H9 (cell line): ENCODE measurements around the gene FRY. TPM values are rescaled to one million over a fixed set of nuclear protein-coding genes. Genes with fewer than 3 reads are reported as not detected.

Experiments
- DNase-seq: peaks from one replicate; pipeline ENCODE4 v3.0.0-alpha.2; 2017
- H2AFZ ChIP-seq: one replicate; pipeline ENCODE4 v1.6.1; 2013; ENCODE audit warnings: mild to moderate bottlenecking, low read length, control low read depth, moderate library complexity
- H2AK5ac ChIP-seq: 2 replicates; pipeline ENCODE4 v1.6.1; 2013; ENCODE audit warnings: low read length, control low read depth, mixed read lengths; ENCODE audit not compliant: insufficient read length
- H2BK120ac ChIP-seq: one replicate; pipeline ENCODE4 v1.6.1; 2013; ENCODE audit warnings: low read depth, mild to moderate bottlenecking, low read length, control low read depth, inconsistent platforms; ENCODE audit not compliant: poor library complexity, severe bottlenecking
- H2BK12ac ChIP-seq: 2 replicates; pipeline ENCODE4 v1.6.1; 2013; ENCODE audit warnings: low read length, control low read depth, mixed read lengths, low read depth; ENCODE audit not compliant: insufficient read length
- H2BK15ac ChIP-seq: 2 replicates; pipeline ENCODE4 v1.6.1; 2013; ENCODE audit warnings: low read depth, low read length, control low read depth
- H2BK20ac ChIP-seq: one replicate; pipeline ENCODE4 v1.6.1; 2013; ENCODE audit warnings: low read depth, mild to moderate bottlenecking, low read length, control low read depth, inconsistent platforms; ENCODE audit not compliant: poor library complexity, severe bottlenecking
- H2BK5ac ChIP-seq: 2 replicates; pipeline ENCODE4 v1.6.1; 2013; ENCODE audit warnings: low read length, control low read depth, mixed read lengths; ENCODE audit not compliant: insufficient read length
- H3K14ac ChIP-seq: 2 replicates; pipeline ENCODE4 v1.6.1; 2013; ENCODE audit warnings: low read length, control low read depth; ENCODE audit not compliant: insufficient read depth
- H3K18ac ChIP-seq: 2 replicates; pipeline ENCODE4 v1.6.1; 2013; ENCODE audit warnings: low read depth, mild to moderate bottlenecking, mixed read lengths, low read length, control low read depth; ENCODE audit not compliant: insufficient read length
- H3K23ac ChIP-seq: 2 replicates; pipeline ENCODE4 v1.6.1; 2013; ENCODE audit warnings: low read length, control low read depth, mixed read lengths, low read depth; ENCODE audit not compliant: insufficient read length
- H3K23me2 ChIP-seq: 2 replicates; pipeline ENCODE4 v1.6.1; 2013; ENCODE audit warnings: low read depth, mild to moderate bottlenecking, mixed read lengths, low read length, control low read depth; ENCODE audit not compliant: insufficient read length, poor library complexity, severe bottlenecking
- H3K27ac ChIP-seq: 2 replicates; pipeline ENCODE4 v1.5.1; 2013; ENCODE audit warnings: low read length, control low read depth, mixed read lengths, low read depth; ENCODE audit not compliant: insufficient read length
- H3K27me3 ChIP-seq: 2 replicates; pipeline ENCODE4 v1.6.1; 2013; ENCODE audit warnings: low read length, control low read depth, inconsistent platforms; ENCODE audit not compliant: insufficient read depth
- H3K4ac ChIP-seq: 2 replicates; pipeline ENCODE4 v1.6.1; 2013; ENCODE audit warnings: low read depth, mild to moderate bottlenecking, control low read depth, inconsistent platforms, low read length, moderate library complexity
- H3K4me1 ChIP-seq: 2 replicates; pipeline ENCODE4 v1.6.1; 2013; ENCODE audit warnings: low read length, control low read depth, inconsistent platforms; ENCODE audit not compliant: insufficient read depth
- H3K4me2 ChIP-seq: 2 replicates; pipeline ENCODE4 v1.6.1; 2013; ENCODE audit warnings: low read length, control low read depth, mixed read lengths; ENCODE audit not compliant: insufficient read length, insufficient read depth
- H3K56ac ChIP-seq: 2 replicates; pipeline ENCODE4 v1.6.1; 2013; ENCODE audit warnings: low read depth, mild to moderate bottlenecking, mixed read lengths, low read length, control low read depth; ENCODE audit not compliant: insufficient read length
- H3K79me1 ChIP-seq: 2 replicates; pipeline ENCODE4 v1.6.1; 2013; ENCODE audit warnings: low read depth, mild to moderate bottlenecking, moderate library complexity, low read length, control low read depth, inconsistent platforms; ENCODE audit not compliant: insufficient read depth, poor library complexity, severe bottlenecking
- H3K79me2 ChIP-seq: 2 replicates; pipeline ENCODE4 v1.6.1; 2013; ENCODE audit warnings: low read length, control low read depth, inconsistent platforms; ENCODE audit not compliant: insufficient read depth
- H3K9ac ChIP-seq: 2 replicates; pipeline ENCODE4 v1.6.1; 2013; ENCODE audit warnings: low read length, control low read depth, mixed read lengths; ENCODE audit not compliant: insufficient read length; ENCODE audit errors: extremely low read depth
- H3K9me3 ChIP-seq: one replicate; pipeline ENCODE4 v1.6.1; 2013; ENCODE audit warnings: low read depth, low read length, inconsistent platforms; ENCODE audit not compliant: control insufficient read depth
- H3T11ph ChIP-seq: one replicate; pipeline ENCODE4 v1.6.1; 2013; ENCODE audit warnings: mild to moderate bottlenecking, low read length, control low read depth, inconsistent platforms
- H4K20me1 ChIP-seq: one replicate; pipeline ENCODE4 v1.6.1; 2013; ENCODE audit not compliant: control insufficient read depth, insufficient read length, insufficient read depth
- H4K5ac ChIP-seq: 2 replicates; pipeline ENCODE4 v1.6.1; 2013; ENCODE audit warnings: low read depth, mild to moderate bottlenecking, mixed read lengths, low read length, control low read depth; ENCODE audit not compliant: insufficient read length
- H4K8ac ChIP-seq: replicated peaks from 2 replicates; pipeline ENCODE4 v1.6.1; 2013; ENCODE audit warnings: low read length, control low read depth, mixed read lengths, low read depth; ENCODE audit not compliant: insufficient read length
- H4K91ac ChIP-seq: 2 replicates; pipeline ENCODE4 v1.6.1; 2013; ENCODE audit warnings: low read depth, mild to moderate bottlenecking, moderate library complexity, mixed read lengths, low read length, control low read depth; ENCODE audit not compliant: insufficient read length
- H3K27ac Mint-ChIP-seq, 3 experiments: 2 replicates in 2 of 3; 3 replicates in 1 of 3; pipeline ENCODE4 v1.8.0; 2020 to 2021; ENCODE audit warnings: mixed read lengths in 3 of 3, mild to moderate bottlenecking in 1 of 3, moderate library complexity in 1 of 3
- H3K27me3 Mint-ChIP-seq: 2 replicates; pipeline ENCODE4 v1.8.0; 2021; ENCODE audit warnings: low read depth, mild to moderate bottlenecking, moderate library complexity, mixed read lengths
- H3K36me3 Mint-ChIP-seq, 3 experiments: 2 replicates in 2 of 3; 3 replicates in 1 of 3; pipeline ENCODE4 v1.8.0; 2020 to 2021; ENCODE audit warnings: low read depth in 3 of 3, mixed read lengths in 3 of 3; ENCODE audit not compliant: insufficient read depth in 1 of 3
- H3K4me1 Mint-ChIP-seq, 2 experiments: 2 replicates each; pipeline ENCODE4 v1.8.0; 2020; ENCODE audit warnings: mixed read lengths in 2 of 2
- H3K4me3 Mint-ChIP-seq, 2 experiments: 2 replicates in 1 of 2; 3 replicates in 1 of 2; pipeline ENCODE4 v1.8.0; 2020 to 2021; ENCODE audit warnings: mild to moderate bottlenecking in 2 of 2, mixed read lengths in 2 of 2, moderate library complexity in 1 of 2
- H3K9me3 Mint-ChIP-seq, 2 experiments: 2 replicates in 1 of 2; 3 replicates in 1 of 2; pipeline ENCODE4 v1.8.0; 2020; ENCODE audit warnings: mild to moderate bottlenecking in 2 of 2, mixed read lengths in 2 of 2, moderate library complexity in 1 of 2
- CTCF ChIP-seq: fragments of 200-600 bp; sonication (generic); conservative IDR thresholded peaks from 3 replicates; pipeline ENCODE4 v1.8.0; 2021; ENCODE audit warnings: antibody characterized with exemption, mild to moderate bottlenecking
- WGBS: extraction: QIAGEN DNeasy Blood & Tissue Kit; methylation state at CpG from one replicate; pipeline ENCODE4 v1.1.7; 2013; ENCODE audit warnings: missing lambda C conversion rate, low lambda C conversion rate, mixed read lengths; ENCODE audit not compliant: insufficient read length; ENCODE audit errors: extremely low coverage; 5-methylcytosine and 5-hydroxymethylcytosine counted together
- total RNA-seq: library from RNA; stranded (reverse); gene quantifications from 2 replicates; pipeline ENCODE4 v1.2.1, GENCODE V29; 2021

Gene FRY
- total RNA-seq, 1 experiment from 2014 or later: 5.2 TPM

GRCh38 chr13:32022311-32022710, 9.3 kb upstream of the FRY start:
- no peak overlapping the region for H2BK20ac ChIP-seq
- H3K18ac ChIP-seq: no peak overlapping the region
- H3K9ac ChIP-seq: no peak overlapping the region
- Mint-ChIP-seq H3K36me3 (no peaks in the 10 kb centered on the region), H3K9me3 (no peaks in the 10 kb centered on the region), H3K4me3 (no peak overlapping the region), H3K4me1 (peaks cover 36% of the 10 kb centered on the region in 2 experiments), H3K27me3 (no peaks in the 10 kb centered on the region), H3K27ac (no peak overlapping the region)
- no peaks in the 10 kb centered on the region for H3K79me2 ChIP-seq
- no peaks in the 10 kb centered on the region for H3K79me1 ChIP-seq
- no peak overlapping the region for H4K91ac ChIP-seq
- H3K4ac ChIP-seq: no peak overlapping the region
- H4K8ac ChIP-seq: no peak overlapping the region
- peaks cover 4% of the 10 kb centered on the region; the same call in 1 of the 2 replicates for H3K4me1 ChIP-seq
- no peak overlapping the region for H2BK15ac ChIP-seq
- no peak overlapping the region for H3T11ph ChIP-seq
- DNase-seq: no peak
- no peak overlapping the region for H2AFZ ChIP-seq
- no peaks in the 10 kb centered on the region for H3K23me2 ChIP-seq
- H2BK5ac ChIP-seq: no peak overlapping the region
- TF ChIP-seq CTCF: no peak
- no peak overlapping the region for H2BK12ac ChIP-seq
- H3K27me3 ChIP-seq: no peaks in the 10 kb centered on the region
- H4K20me1 ChIP-seq: no peaks in the 10 kb centered on the region
- H3K9me3 ChIP-seq: no peaks in the 10 kb centered on the region
- H3K4me2 ChIP-seq: no peak overlapping the region
- no peak overlapping the region for H2AK5ac ChIP-seq
- H3K27ac ChIP-seq: no peak overlapping the region
- no peak overlapping the region for H2BK120ac ChIP-seq
- no peak overlapping the region for H3K14ac ChIP-seq
- no peak overlapping the region for H3K23ac ChIP-seq
- no CpG with 5 or more reads among the region's 4 CpGs for WGBS
- no peak overlapping the region for H4K5ac ChIP-seq
- no peak overlapping the region for H3K56ac ChIP-seq
